ENCODE results near the gene SNX12. TPM values are rescaled to one million over a fixed set of nuclear protein-coding genes. Genes with fewer than 3 reads are reported as not detected.

Gene SNX12
- total and polyA plus RNA-seq, 9 donors = 28.5 to 74.8 (median 59.2) TPM

DNA sequence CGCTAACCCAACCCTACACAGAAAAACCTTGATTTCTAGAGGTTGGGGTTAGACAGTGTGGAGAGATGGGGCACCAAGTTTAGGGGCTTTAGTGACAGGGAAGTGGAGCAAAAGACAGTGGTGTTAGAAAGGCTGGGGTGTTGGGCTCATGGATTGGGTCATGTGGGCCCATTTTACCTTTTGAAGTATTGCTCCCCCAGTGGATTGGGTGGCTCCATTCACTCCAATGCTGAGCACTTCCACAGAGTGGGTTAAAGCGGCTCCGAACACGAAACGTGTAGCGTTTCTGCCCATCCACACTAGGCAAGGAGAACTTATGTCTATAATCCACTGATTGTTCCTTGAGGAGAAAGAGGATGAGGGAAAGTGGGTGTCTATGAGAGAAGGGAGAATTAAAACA, 40.9 kb upstream of the SNX12 start:
- Histone ChIP-seq H3K27me3 (no peaks in the 10 kb centered on the region), H3K4me1 (ENCODE audit: insufficient read depth) (no peaks in the 10 kb centered on the region), H3K9me3 (no peaks in the 10 kb centered on the region), H3K36me3 (no peaks in the 10 kb centered on the region), H3K4me3 (no peak overlapping the region), H3K27ac (no peak overlapping the region)
- TF ChIP-seq, protein P1, sequence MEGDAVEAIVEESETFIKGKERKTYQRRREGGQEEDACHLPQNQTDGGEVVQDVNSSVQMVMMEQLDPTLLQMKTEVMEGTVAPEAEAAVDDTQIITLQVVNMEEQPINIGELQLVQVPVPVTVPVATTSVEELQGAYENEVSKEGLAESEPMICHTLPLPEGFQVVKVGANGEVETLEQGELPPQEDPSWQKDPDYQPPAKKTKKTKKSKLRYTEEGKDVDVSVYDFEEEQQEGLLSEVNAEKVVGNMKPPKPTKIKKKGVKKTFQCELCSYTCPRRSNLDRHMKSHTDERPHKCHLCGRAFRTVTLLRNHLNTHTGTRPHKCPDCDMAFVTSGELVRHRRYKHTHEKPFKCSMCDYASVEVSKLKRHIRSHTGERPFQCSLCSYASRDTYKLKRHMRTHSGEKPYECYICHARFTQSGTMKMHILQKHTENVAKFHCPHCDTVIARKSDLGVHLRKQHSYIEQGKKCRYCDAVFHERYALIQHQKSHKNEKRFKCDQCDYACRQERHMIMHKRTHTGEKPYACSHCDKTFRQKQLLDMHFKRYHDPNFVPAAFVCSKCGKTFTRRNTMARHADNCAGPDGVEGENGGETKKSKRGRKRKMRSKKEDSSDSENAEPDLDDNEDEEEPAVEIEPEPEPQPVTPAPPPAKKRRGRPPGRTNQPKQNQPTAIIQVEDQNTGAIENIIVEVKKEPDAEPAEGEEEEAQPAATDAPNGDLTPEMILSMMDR (IDR thresholded peaks at IDR 0.05) = no peak
- no peak for TF ChIP-seq POLR2A (IDR thresholded peaks at IDR 0.05)
- TF ChIP-seq EP300 (IDR thresholded peaks at IDR 0.05) = no peak
- WGBS, 3 donors = 81 to 86% (median 82%) methylated on average over 6 of the region's 6 CpGs
- intact Hi-C loops (cut with DNase I) = no loop called here
- DNase-seq = no peak

DNA sequence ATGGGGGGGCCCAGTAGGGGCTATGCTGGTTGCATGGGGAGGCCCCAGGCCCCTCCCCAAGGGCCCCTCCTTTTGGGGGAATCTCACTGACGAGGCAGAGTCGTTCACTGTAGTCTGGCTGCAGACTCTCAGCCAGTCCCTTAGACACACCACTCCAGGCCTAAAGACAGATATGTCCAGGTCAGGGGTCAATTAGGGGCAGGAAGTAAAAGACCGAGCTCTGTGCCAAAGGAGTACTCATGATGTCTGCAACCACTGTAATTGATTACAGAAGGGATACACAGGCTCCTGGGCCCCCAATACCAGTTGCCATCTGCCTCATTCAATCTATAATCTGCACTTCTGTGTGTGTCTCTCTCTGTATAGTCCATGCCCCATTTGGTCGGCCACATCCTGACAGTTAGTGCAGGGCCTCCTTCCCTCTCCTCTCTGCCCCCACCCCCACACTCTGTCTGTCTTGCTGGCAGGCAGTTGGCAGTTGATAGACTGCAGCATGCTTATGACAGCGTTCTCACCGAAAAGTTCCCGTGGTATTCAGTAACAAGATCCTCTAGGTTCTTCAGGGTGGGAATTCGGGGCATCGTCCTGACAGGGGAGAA, 39.7 kb upstream of the SNX12 start:
- WGBS, 3 donors = 46 to 55% (median 53%) methylated on average over 9 of the region's 9 CpGs
- intact Hi-C loops (cut with DNase I) = no loop called here
- H3K4me3 ChIP-seq = no peak overlapping the region
- no peak overlapping the region for H3K27ac ChIP-seq
- TF ChIP-seq POLR2A (IDR thresholded peaks at IDR 0.05) (no peak), EP300 (IDR thresholded peaks at IDR 0.05) (no peak)
- TF ChIP-seq, protein P1 (IDR thresholded peaks at IDR 0.05) = no peak
- DNase-seq = no peak
- no peaks in the 10 kb centered on the region for H3K36me3 ChIP-seq
- no peaks in the 10 kb centered on the region for H3K4me1 ChIP-seq (ENCODE audit: insufficient read depth)
- no peaks in the 10 kb centered on the region for H3K9me3 ChIP-seq
- H3K27me3 ChIP-seq = no peaks in the 10 kb centered on the region

DNA sequence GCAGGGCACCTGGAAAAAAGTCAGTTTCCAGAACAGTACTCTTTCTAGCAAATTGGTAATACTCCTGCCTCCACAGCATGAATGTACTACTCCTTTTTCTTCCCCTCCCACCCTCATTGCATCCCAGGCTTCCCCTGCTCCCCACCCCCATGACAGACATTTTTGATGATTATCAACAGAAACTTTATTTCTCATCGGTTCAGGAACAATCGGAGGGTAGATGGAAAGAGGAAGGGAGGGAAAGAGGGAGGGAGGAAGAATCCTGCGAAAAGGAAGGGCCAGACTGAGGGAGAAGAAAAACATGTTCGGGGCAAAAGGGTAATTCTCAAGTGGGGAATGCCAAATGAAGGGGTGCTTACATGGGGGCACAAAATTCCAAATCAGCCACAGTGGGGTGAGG, 39.1 kb upstream of the SNX12 start:
- intact Hi-C loops (cut with DNase I) = no loop called here
- 74 to 78% (median 78%) methylated on average over 4 of the region's 4 CpGs for WGBS, 3 donors
- Histone ChIP-seq H3K9me3 (no peaks in the 10 kb centered on the region), H3K27ac (no peak overlapping the region), H3K4me1 (ENCODE audit: insufficient read depth) (no peaks in the 10 kb centered on the region), H3K4me3 (no peak overlapping the region), H3K27me3 (no peaks in the 10 kb centered on the region), H3K36me3 (no peaks in the 10 kb centered on the region)
- DNase-seq = no peak
- TF ChIP-seq, protein P1 (IDR thresholded peaks at IDR 0.05) = no peak
- TF ChIP-seq POLR2A (IDR thresholded peaks at IDR 0.05) (no peak), EP300 (IDR thresholded peaks at IDR 0.05) (no peak)

DNA sequence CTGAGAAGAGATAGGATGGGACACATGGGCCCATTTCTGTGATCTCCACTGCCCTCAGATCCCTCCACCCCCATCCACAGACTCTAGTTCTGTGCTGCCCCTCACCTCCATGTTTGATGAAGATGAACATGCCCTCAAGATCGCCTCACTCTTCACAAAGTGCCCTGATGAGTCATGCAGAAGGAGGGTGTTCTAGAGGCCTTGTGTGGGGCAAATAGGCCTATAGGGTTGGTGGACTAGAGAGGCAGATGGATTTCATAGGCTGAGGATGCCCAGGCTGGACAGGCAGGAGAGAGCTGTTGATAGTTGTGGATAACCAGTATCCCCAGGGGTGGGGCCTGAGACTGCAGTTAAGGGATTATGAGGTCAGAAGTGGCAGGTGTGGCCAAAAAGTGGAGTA, 38.3 kb upstream of the SNX12 start, which contains the start of gene CXorf65:
CXorf65 (minus strand) TSS at position 314 of the 400 bp plus-strand sequence; CDS start at position 130, 184 bp downstream.
- no peak for TF ChIP-seq POLR2A (IDR thresholded peaks at IDR 0.05)
- TF ChIP-seq, protein P1 (IDR thresholded peaks at IDR 0.05) = no peak
- TF ChIP-seq EP300 (IDR thresholded peaks at IDR 0.05) = no peak
- no peaks in the 10 kb centered on the region for H3K27me3 ChIP-seq
- 75 to 90% (median 78%) methylated on average over 1 of the region's 1 CpG for WGBS, 3 donors
- H3K4me3 ChIP-seq = no peak within 1 kb of the TSS
- no peak within 1 kb of the TSS for H3K27ac ChIP-seq
- no peak for DNase-seq
- no peaks in the 10 kb centered on the region for H3K9me3 ChIP-seq
- no peaks in the 10 kb centered on the region for H3K36me3 ChIP-seq
- intact Hi-C loops (cut with DNase I) = no loop called here
- H3K4me1 ChIP-seq (ENCODE audit: insufficient read depth) = no peaks in the 10 kb centered on the region

Data from ovary (tissue), 9 donors.